Stimulated activated naive CD8-positive, alpha-beta T cell treated with anti-CD3 and anti-CD28 coated beads, Interleukin-15, Interleukin-2, amounts not matched to agents 100 ng/mL and 50 ng/mL, for 24 hours (primary cell): ENCODE data around the gene THBS2.
"Not testable (repeated sequence)": the region's sequence is repeated elsewhere in the genome, so short reads cannot be mapped to it uniquely, and the experiment has no call there.

Experiments
- H3K27ac Mint-ChIP-seq: one replicate; pipeline ENCODE4 v1.8.0; 2021; ENCODE audit warnings: mild to moderate bottlenecking, mixed read lengths
- H3K27me3 Mint-ChIP-seq: one replicate; pipeline ENCODE4 v1.8.0; 2021; ENCODE audit warnings: mixed read lengths
- H3K36me3 Mint-ChIP-seq: one replicate; pipeline ENCODE4 v1.8.0; 2021; ENCODE audit warnings: low read depth, mixed read lengths
- H3K4me1 Mint-ChIP-seq: one replicate; pipeline ENCODE4 v1.8.0; 2021; ENCODE audit warnings: low read depth, mixed read lengths
- H3K4me3 Mint-ChIP-seq: one replicate; pipeline ENCODE4 v1.8.0; 2021; ENCODE audit warnings: mild to moderate bottlenecking, mixed read lengths
- H3K9me3 Mint-ChIP-seq: one replicate; pipeline ENCODE4 v1.8.0; 2021; ENCODE audit warnings: mixed read lengths

Gene THBS2

GRCh38 chr6:169205176-169206160, 48.2 kb downstream of the THBS2 start:
- no peaks in the 10 kb centered on the region for H3K27me3 Mint-ChIP-seq
- H3K36me3 Mint-ChIP-seq = peaks cover 12% of the 10 kb centered on the region
- H3K9me3 Mint-ChIP-seq = peaks cover 26% of the 10 kb centered on the region
- H3K4me1 Mint-ChIP-seq = no peaks in the 10 kb centered on the region
- no peak overlapping the region for H3K4me3 Mint-ChIP-seq
- H3K27ac Mint-ChIP-seq = no peak overlapping the region

DNA sequence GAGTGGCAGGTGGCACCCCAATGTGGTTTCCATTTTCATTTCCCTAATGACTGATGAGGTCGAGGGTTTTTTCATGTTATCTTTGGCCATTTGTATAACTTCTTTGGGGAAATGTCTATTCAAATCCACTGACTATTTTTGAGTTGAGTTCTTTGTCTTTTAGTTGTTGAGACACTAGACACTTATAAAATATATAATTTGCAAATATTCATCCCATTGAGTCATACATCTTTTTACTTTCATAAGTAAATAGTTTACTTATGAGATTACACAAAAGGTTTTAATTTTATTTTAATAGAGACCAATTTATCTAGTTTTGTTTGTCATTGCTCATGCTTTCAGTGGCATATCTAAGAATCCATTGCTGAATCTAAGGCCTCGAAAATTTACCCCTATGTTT, 49.5 kb downstream of the THBS2 start:
- Mint-ChIP-seq H3K27ac (no peak overlapping the region), H3K27me3 (no peaks in the 10 kb centered on the region), H3K36me3 (peaks cover 12% of the 10 kb centered on the region), H3K9me3 (peaks cover 19% of the 10 kb centered on the region), H3K4me3 (no peak overlapping the region), H3K4me1 (no peaks in the 10 kb centered on the region)

DNA sequence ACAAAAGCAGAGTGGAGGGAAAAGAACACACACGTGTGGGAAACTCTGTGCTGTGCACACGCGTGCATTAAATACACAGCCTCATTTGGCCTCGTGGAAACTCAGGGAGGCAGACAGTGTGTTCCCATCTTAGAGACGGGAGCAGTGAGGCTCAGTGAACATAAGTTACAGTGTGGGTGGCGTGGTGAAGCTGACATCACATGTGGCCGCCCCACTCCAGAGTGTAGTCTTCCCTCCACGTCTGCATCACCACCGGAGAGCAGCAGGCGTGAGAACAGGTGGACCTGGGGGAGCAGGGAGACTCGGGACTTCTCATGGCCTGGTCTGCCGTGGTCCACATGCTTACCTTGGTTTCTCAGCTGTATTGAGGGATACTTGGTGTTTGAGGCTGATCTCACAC, 51.7 kb downstream of the THBS2 start:
- Mint-ChIP-seq H3K4me1 (no peaks in the 10 kb centered on the region), H3K4me3 (no peak overlapping the region), H3K9me3 (peaks cover 7% of the 10 kb centered on the region), H3K27ac (no peak overlapping the region), H3K27me3 (no peaks in the 10 kb centered on the region), H3K36me3 (peaks cover 6% of the 10 kb centered on the region)

DNA sequence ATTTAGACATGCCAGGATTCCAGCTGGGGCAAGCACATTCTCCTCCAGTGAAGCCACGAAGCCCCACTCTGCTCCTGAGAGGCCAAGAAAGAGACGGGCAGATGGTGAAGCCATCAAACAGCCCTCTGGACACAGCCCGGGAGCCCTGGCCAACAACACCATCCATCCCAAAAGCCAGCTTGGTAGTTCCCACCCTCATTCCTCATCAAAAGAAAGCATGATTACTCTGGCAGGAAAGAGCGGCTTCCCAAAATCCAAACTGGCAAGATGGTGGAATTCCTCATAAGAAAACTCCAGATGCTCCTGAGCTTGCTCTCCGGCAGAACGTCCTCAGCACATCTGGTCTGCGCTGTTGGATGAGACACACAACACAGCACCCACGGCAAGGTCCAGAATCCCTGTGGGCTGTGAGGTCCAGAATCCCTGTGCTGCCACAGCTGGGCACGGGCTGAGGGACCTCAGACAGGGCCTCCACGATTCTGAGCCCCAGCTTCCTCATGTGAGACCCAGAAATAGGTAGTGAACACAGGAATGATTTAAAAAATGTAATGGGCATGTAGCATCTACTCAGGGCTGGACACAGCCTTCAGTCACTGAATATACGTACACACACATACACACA, 52.6 kb downstream of the THBS2 start:
- no peak overlapping the region for H3K27ac Mint-ChIP-seq
- H3K9me3 Mint-ChIP-seq = no peaks in the 10 kb centered on the region
- H3K4me3 Mint-ChIP-seq = no peak overlapping the region
- H3K36me3 Mint-ChIP-seq = no peaks in the 10 kb centered on the region
- H3K4me1 Mint-ChIP-seq = no peaks in the 10 kb centered on the region
- H3K27me3 Mint-ChIP-seq = no peaks in the 10 kb centered on the region

GRCh38 chr6:169199625-169200335, 53.9 kb downstream of the THBS2 start:
- H3K9me3 Mint-ChIP-seq = no peaks in the 10 kb centered on the region
- H3K4me3 Mint-ChIP-seq = no peak overlapping the region
- no peak overlapping the region for H3K27ac Mint-ChIP-seq
- no peaks in the 10 kb centered on the region for H3K36me3 Mint-ChIP-seq
- H3K27me3 Mint-ChIP-seq = no peaks in the 10 kb centered on the region
- no peaks in the 10 kb centered on the region for H3K4me1 Mint-ChIP-seq

DNA sequence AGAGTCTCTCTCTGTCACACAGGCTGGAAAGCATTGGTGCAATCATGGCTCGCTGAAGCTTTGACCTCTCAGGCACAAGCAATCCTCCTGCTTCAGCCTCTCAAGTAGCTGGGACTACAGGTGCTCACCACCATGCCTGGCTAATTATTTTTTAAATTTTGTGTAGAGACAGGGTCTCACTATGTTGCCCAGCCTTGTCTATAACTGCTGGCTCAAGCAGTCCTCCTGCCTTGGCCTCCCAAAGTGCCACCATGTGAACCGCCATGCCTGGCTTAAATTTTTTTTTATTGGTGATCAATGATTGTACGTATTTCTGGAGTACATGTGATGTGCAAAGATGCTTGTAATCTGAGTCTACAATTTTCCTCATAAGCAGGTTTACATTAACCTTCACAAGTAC, 54.8 kb downstream of the THBS2 start:
- no peaks in the 10 kb centered on the region for H3K36me3 Mint-ChIP-seq
- no peaks in the 10 kb centered on the region for H3K4me1 Mint-ChIP-seq
- no peaks in the 10 kb centered on the region for H3K9me3 Mint-ChIP-seq
- H3K4me3 Mint-ChIP-seq = no peak overlapping the region
- H3K27me3 Mint-ChIP-seq = no peaks in the 10 kb centered on the region
- H3K27ac Mint-ChIP-seq = no peak overlapping the region

DNA sequence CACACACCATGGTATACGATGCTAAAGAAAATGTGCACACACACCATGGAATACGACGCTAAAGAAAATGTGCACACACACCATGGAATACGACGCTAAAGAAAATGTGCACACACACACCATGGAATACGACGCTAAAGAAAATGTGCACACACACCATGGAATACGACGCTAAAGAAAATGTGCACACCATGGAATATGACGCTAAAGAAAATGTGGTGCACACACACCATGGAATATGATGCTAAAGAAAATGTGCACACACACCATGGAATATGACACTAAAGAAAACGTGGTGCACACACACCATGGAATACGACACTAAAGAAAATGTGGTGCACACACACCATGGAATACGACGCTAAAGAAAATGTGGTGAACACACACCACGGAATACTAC, 55.7 kb downstream of the THBS2 start:
- H3K36me3 Mint-ChIP-seq, H3K27me3 Mint-ChIP-seq, H3K9me3 Mint-ChIP-seq, H3K4me3 Mint-ChIP-seq, H3K4me1 Mint-ChIP-seq, H3K27ac Mint-ChIP-seq: not testable (repeated sequence)

DNA sequence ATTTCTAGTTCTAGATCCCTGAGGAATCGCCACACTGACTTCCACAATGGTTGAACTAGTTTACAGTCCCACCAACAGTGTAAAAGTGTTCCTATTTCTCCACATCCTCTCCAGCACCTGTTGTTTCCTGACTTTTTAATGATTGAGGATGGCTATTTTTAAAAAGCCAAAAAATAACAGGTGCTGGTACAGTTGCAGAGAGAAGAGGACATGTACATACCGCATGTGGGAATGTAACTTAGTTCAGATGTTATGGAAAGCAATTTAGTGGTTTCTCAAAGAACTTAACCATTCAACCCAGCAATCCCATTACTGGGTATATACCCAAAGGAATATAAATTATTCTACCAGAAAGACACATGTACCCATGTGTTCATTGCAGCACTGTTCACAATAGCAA, 57.4 kb downstream of the THBS2 start:
- H3K36me3 Mint-ChIP-seq, H3K4me1 Mint-ChIP-seq, H3K27ac Mint-ChIP-seq, H3K27me3 Mint-ChIP-seq, H3K4me3 Mint-ChIP-seq, H3K9me3 Mint-ChIP-seq: not testable (repeated sequence)

GRCh38 chr6:169194737-169195136, 58.9 kb downstream of the THBS2 start:
- peaks cover 5% of the 10 kb centered on the region for H3K27me3 Mint-ChIP-seq
- H3K9me3 Mint-ChIP-seq = peaks cover 4% of the 10 kb centered on the region
- no peak overlapping the region for H3K4me3 Mint-ChIP-seq
- H3K27ac Mint-ChIP-seq = no peak overlapping the region
- H3K36me3 Mint-ChIP-seq = no peaks in the 10 kb centered on the region
- H3K4me1 Mint-ChIP-seq = no peaks in the 10 kb centered on the region

DNA sequence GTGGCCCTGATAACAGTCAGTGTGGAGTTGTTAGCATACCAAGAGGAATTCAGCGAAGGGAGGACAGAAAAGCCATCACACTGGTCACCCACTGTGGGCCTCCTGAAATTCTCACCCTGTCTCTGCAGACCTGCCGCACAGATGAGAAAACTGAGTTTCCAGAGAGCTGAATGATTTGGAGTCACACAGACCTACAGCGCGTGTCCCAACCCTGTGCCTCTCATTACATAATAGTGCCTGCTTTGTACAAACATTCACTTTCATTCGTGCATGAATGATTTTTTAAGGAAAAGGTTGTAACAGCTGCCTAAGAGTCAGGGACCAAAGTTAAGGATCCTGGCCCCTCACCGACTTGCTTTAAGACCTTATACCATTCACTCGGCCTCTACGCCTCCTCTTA, 62.7 kb downstream of the THBS2 start:
- Mint-ChIP-seq H3K9me3 (peaks cover 4% of the 10 kb centered on the region), H3K4me1 (peaks cover 6% of the 10 kb centered on the region), H3K27ac (no peak overlapping the region), H3K4me3 (no peak overlapping the region), H3K27me3 (peaks cover 5% of the 10 kb centered on the region), H3K36me3 (no peaks in the 10 kb centered on the region)

DNA sequence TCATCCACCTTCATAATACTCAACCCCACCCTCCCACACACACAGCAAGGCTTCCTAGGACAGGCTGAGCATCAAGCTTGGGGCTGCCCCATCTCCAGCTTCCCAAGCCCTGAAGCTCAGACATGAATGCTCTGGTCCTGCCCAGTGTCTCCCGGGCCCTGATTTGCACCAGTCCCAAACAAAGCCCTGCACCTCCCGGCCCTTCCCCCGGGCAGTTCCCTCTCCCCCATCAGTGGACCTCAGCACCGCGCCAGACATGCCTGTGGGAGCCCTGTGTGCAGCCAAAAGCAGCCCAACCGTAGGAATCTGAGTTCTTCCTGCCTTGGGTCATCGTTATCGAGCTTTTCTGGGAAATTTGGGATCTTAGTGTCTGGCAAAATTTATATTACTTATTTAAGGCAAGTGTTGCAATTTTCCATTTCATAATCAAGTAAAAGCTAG, 63.5 kb downstream of the THBS2 start:
- Mint-ChIP-seq H3K27ac (no peak overlapping the region), H3K4me1 (peaks cover 6% of the 10 kb centered on the region), H3K9me3 (peaks cover 4% of the 10 kb centered on the region), H3K36me3 (no peaks in the 10 kb centered on the region), H3K4me3 (no peak overlapping the region), H3K27me3 (peaks cover 5% of the 10 kb centered on the region)

GRCh38 chr6:169189686-169190085, 64.0 kb downstream of the THBS2 start:
- Mint-ChIP-seq H3K36me3 (no peaks in the 10 kb centered on the region), H3K9me3 (peaks cover 4% of the 10 kb centered on the region)

DNA sequence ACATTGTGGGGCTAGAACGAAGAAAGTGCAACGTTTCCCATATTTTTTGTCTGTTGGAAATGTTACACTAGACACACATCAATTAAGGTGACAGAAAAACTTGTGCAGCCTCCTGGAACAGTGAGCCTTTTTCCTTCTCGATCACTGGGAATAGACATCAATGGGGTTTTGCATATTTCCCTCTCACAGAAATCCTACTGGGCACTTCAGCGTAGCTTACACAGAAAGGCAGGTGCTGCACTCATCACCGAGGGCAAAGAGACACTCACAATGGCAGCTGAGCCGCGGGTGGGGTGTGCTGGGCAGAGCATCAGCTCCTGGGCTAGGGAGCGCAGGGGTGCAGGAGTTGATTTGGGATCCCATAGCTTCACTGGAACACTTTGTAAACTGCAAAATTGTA, 64.5 kb downstream of the THBS2 start:
- H3K36me3 Mint-ChIP-seq = no peaks in the 10 kb centered on the region
- H3K27me3 Mint-ChIP-seq = peaks cover 5% of the 10 kb centered on the region
- no peak overlapping the region for H3K27ac Mint-ChIP-seq
- no peak overlapping the region for H3K4me3 Mint-ChIP-seq
- H3K4me1 Mint-ChIP-seq = peaks cover 6% of the 10 kb centered on the region
- H3K9me3 Mint-ChIP-seq = peaks cover 4% of the 10 kb centered on the region

More at GRCh38 chr6:169189686-169190085, 64.0 kb downstream of the THBS2 start:
- Mint-ChIP-seq H3K4me1 (peaks cover 6% of the 10 kb centered on the region), H3K27ac (no peak overlapping the region), H3K4me3 (no peak overlapping the region), H3K27me3 (peaks cover 5% of the 10 kb centered on the region)

GRCh38 chr6:169188475-169188874, 65.2 kb downstream of the THBS2 start:
- no peak overlapping the region for H3K27ac Mint-ChIP-seq
- H3K36me3 Mint-ChIP-seq = no peaks in the 10 kb centered on the region
- H3K4me1 Mint-ChIP-seq = peaks cover 6% of the 10 kb centered on the region
- no peak overlapping the region for H3K4me3 Mint-ChIP-seq
- peaks cover 4% of the 10 kb centered on the region for H3K9me3 Mint-ChIP-seq
- H3K27me3 Mint-ChIP-seq = peaks cover 5% of the 10 kb centered on the region

- Mint-ChIP-seq H3K27me3 (peaks cover 3% of the 10 kb centered on the region), H3K27ac (no peak overlapping the region), H3K9me3 (peaks cover under 1% of the 10 kb centered on the region), H3K4me1 (peaks cover 6% of the 10 kb centered on the region), H3K36me3 (no peaks in the 10 kb centered on the region), H3K4me3 (no peak overlapping the region)
Measured at GRCh38 chr6:169188051-169188470, 65.6 kb downstream of the THBS2 start.
